HCT116 (cell line): ENCODE results near the gene CCNK. TPM values are rescaled to one million over a fixed set of nuclear protein-coding genes. Genes with fewer than 3 reads are reported as not detected.

Experiments used
- ATAC-seq: fragments of 200-7000 bp; cut with Tn5 transposase; 2 replicates; pipeline ENCODE4 v1.9.1; 2020; ENCODE audit warnings: mild to moderate bottlenecking, moderate library complexity
- BruUV-seq: library from RNA; stranded (reverse); fragments of 400-500 nt; replicated peaks from 2 replicates; lab custom pipeline; 2021; lab: Mats Ljungman, UMichigan
- CTCF ChIA-PET: fragments of 300-600 bp; sonication (Branson Sonifier 250); formaldehyde crosslinking; loops from one replicate; lab custom pipeline; 2021; ENCODE audit warnings: antibody characterized with exemption; lab: Charles Lee
- POLR2A ChIA-PET: fragments of 300-600, 350-600 bp; sonication (Branson Sonifier 250); formaldehyde crosslinking; loops from one replicate; lab custom pipeline; 2021; ENCODE audit warnings: antibody characterized with exemption; lab: Charles Lee
- RAD21 ChIA-PET, 2 experiments: fragments of 300-600 bp; sonication (Branson Sonifier 250); formaldehyde crosslinking; loops; one replicate each; lab custom pipeline; 2023; ENCODE audit warnings: low total read pairs in 2 of 2; ENCODE audit not compliant: uncharacterized antibody in 2 of 2, unreplicated experiment in 2 of 2, low non-redundant PET in 1 of 2; lab: Charles Lee
- DNase-seq: peaks from one replicate; pipeline ENCODE4 v3.0.0-alpha.2; 2010; ENCODE audit warnings: low read depth, low spot score
- H2AFZ ChIP-seq: fragments of 200-600 bp; shearing (Covaris generic), sonication (generic); 2 replicates; pipeline ENCODE4 v1.6.1; 2017; ENCODE audit warnings: low read depth, mixed run types, mixed read lengths, antibody characterized with exemption, low read length; ENCODE audit not compliant: poor library complexity, severe bottlenecking
- H3K27ac ChIP-seq: 2 replicates; pipeline ENCODE4 v1.5.1; 2012; ENCODE audit warnings: low read depth, low read length
- H3K27me3 ChIP-seq: fragments of 200-600 bp; sonication (generic); 2 replicates; pipeline ENCODE4 v1.6.1; 2016; ENCODE audit warnings: mixed run types, low read length, mixed read lengths; ENCODE audit not compliant: insufficient read depth
- H3K36me3 ChIP-seq, 2 experiments: fragments of 200-500 bp in 1 of 2; fragments of 200-600 bp in 1 of 2; sonication (Bioruptor generic) in 1 of 2; sonication (generic) in 1 of 2; 2 replicates each; pipeline versions ENCODE4 v1.5.1 to v1.6.1; 2014 to 2016; ENCODE audit warnings: low read length in 2 of 2, inconsistent platforms in 1 of 2, mixed read lengths in 1 of 2, mixed run types in 1 of 2; ENCODE audit not compliant: insufficient read depth in 2 of 2, control insufficient read depth in 1 of 2
- H3K4me1 ChIP-seq, 2 experiments: fragments of 200-600 bp in 1 of 2; sonication (generic) in 1 of 2; 2 replicates each; pipeline versions ENCODE4 v1.5.1 to v1.6.1; 2012 to 2017; ENCODE audit warnings: low read length in 2 of 2, inconsistent platforms in 1 of 2, mild to moderate bottlenecking in 1 of 2, mixed read lengths in 1 of 2, mixed run types in 1 of 2, moderate library complexity in 1 of 2; ENCODE audit not compliant: insufficient read depth in 2 of 2, control insufficient read depth in 1 of 2
- H3K4me2 ChIP-seq: fragments of 200-600 bp; sonication (generic); 2 replicates; pipeline ENCODE4 v1.6.1; 2017; ENCODE audit warnings: mixed run types, low read length, mixed read lengths
- H3K4me3 ChIP-seq, 2 experiments: fragments of 200-600 bp in 1 of 2; sonication (generic) in 1 of 2; replicated peaks in 1 of 2; 2 replicates each; pipeline ENCODE4 v1.5.1; 2011 to 2016; ENCODE audit warnings: low read length in 2 of 2, control low read depth in 1 of 2, low read depth in 1 of 2, mild to moderate bottlenecking in 1 of 2, mixed read lengths in 1 of 2, mixed run types in 1 of 2
- H3K79me2 ChIP-seq: fragments of 200-600 bp; sonication (generic); 2 replicates; pipeline ENCODE4 v1.6.1; 2017; ENCODE audit warnings: mild to moderate bottlenecking, mixed run types, low read length, moderate library complexity, mixed read lengths; ENCODE audit not compliant: insufficient read depth
- H3K9ac ChIP-seq: fragments of 200-600 bp; sonication (generic); 2 replicates; pipeline ENCODE4 v1.6.1; 2016; ENCODE audit warnings: low read length, mixed read lengths
- H3K9me2 ChIP-seq: fragments of 200-600 bp; sonication (generic), shearing (Covaris generic); 2 replicates; pipeline ENCODE4 v1.6.1; 2017; ENCODE audit warnings: mixed run types, mild to moderate bottlenecking, moderate library complexity; ENCODE audit not compliant: insufficient read depth
- H3K9me3 ChIP-seq, 2 experiments: fragments of 200-500 bp in 1 of 2; fragments of 200-600 bp in 1 of 2; sonication (Bioruptor generic) in 1 of 2; sonication (generic) in 1 of 2; 2 replicates each; pipeline ENCODE4 v1.6.1; 2014 to 2017; ENCODE audit warnings: low read length in 2 of 2, mixed read lengths in 2 of 2, inconsistent platforms in 1 of 2, low read depth in 1 of 2, mild to moderate bottlenecking in 1 of 2, mixed run types in 1 of 2, moderate library complexity in 1 of 2; ENCODE audit not compliant: control insufficient read depth in 1 of 2, insufficient read depth in 1 of 2
- H4K20me1 ChIP-seq: fragments of 200-600 bp; sonication (generic), shearing (Covaris generic); 2 replicates; pipeline ENCODE4 v1.6.1; 2017; ENCODE audit warnings: mixed run types, mild to moderate bottlenecking, moderate library complexity; ENCODE audit not compliant: insufficient read depth
- CBX3 ChIP-seq: IDR thresholded peaks from 2 replicates; pipeline ENCODE4 v1.6.1; 2012; ENCODE audit warnings: low read depth
- EGR1 ChIP-seq: IDR thresholded peaks from 2 replicates; pipeline ENCODE4 v1.6.1; 2012; ENCODE audit warnings: low read depth
- ELF1 ChIP-seq: IDR thresholded peaks from 2 replicates; pipeline ENCODE4 v1.6.1; 2012; ENCODE audit warnings: low read depth, borderline replicate concordance
- EZH2 ChIP-seq: fragments of 200-600 bp; sonication (generic); IDR thresholded peaks from 2 replicates; pipeline ENCODE4 v1.6.1; 2017; ENCODE audit warnings: antibody characterized with exemption, mixed run types
- POLR2A ChIP-seq: IDR thresholded peaks from 2 replicates; pipeline ENCODE4 v1.7.0; 2011; ENCODE audit warnings: borderline replicate concordance; ENCODE audit not compliant: insufficient read depth, insufficient read length; ENCODE audit errors: extremely low read depth
- SP1 ChIP-seq: IDR thresholded peaks from 2 replicates; pipeline ENCODE4 v1.6.1; 2012; ENCODE audit warnings: low read depth
- intact Hi-C: fragments of 100-400 bp; cut with micrococcal nuclease; formaldehyde crosslinking; loops from 2 replicates; pipeline ENCODE4 v1.10.0; 2022
- total RNA-seq: library from RNA; stranded (reverse); gene quantifications from one replicate; pipeline ENCODE4 v1.2.1, GENCODE V29; 2021; ENCODE audit not compliant: unreplicated experiment
- TF ChIP-seq, protein P1 (sequence below): IDR thresholded peaks from 2 replicates; pipeline ENCODE4 v1.6.1; 2012; ENCODE audit warnings: low read depth

Gene CCNK
- total RNA-seq, 1 experiment from 2014 or later, result 68.2 TPM

DNA sequence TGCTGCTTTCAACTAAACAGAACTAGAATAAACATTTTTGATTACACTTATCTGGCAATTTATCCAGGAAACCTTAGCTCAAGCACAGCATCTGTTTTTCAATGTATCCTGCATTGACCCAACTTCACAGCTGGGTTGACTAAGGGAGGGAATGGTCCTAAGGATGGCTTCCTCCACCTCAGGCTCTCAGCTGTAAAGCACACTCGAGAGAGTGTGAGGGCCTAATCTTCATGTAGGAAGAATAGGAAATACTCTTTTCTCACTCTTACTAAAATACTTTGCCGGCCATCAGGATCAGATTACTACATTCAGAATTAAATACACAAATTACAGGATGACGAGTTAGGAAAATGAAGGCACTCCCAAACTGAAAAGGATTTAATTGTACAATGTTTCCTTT lies 7.8 kb upstream of the CCNK start:
- ChIA-PET RAD21 (no interaction called here), CTCF (no interaction called here), POLR2A (no interaction called here)
- no peak for ATAC-seq
- Histone ChIP-seq H3K79me2 (peaks cover 94% of the 10 kb centered on the region), H3K27ac (no peak overlapping the region), H4K20me1 (no peaks in the 10 kb centered on the region; the same call in 1 of the 2 replicates), H3K4me2 (no peak overlapping the region), H3K4me1 (0 out of 4 replicates have a peak, but pooled peaks cover 0 to 2% of the 10 kb centered on the region in 2 experiments), H3K27me3 (no peaks in the 10 kb centered on the region), H2AFZ (no peak overlapping the region), H3K9ac (no peak overlapping the region), H3K9me3 (no peaks in the 10 kb centered on the region), H3K4me3 (no peak overlapping the region), H3K9me2 (no peaks in the 10 kb centered on the region), H3K36me3 (no peaks in the 10 kb centered on the region)
- no peak for TF ChIP-seq POLR2A
- TF ChIP-seq, protein P1, sequence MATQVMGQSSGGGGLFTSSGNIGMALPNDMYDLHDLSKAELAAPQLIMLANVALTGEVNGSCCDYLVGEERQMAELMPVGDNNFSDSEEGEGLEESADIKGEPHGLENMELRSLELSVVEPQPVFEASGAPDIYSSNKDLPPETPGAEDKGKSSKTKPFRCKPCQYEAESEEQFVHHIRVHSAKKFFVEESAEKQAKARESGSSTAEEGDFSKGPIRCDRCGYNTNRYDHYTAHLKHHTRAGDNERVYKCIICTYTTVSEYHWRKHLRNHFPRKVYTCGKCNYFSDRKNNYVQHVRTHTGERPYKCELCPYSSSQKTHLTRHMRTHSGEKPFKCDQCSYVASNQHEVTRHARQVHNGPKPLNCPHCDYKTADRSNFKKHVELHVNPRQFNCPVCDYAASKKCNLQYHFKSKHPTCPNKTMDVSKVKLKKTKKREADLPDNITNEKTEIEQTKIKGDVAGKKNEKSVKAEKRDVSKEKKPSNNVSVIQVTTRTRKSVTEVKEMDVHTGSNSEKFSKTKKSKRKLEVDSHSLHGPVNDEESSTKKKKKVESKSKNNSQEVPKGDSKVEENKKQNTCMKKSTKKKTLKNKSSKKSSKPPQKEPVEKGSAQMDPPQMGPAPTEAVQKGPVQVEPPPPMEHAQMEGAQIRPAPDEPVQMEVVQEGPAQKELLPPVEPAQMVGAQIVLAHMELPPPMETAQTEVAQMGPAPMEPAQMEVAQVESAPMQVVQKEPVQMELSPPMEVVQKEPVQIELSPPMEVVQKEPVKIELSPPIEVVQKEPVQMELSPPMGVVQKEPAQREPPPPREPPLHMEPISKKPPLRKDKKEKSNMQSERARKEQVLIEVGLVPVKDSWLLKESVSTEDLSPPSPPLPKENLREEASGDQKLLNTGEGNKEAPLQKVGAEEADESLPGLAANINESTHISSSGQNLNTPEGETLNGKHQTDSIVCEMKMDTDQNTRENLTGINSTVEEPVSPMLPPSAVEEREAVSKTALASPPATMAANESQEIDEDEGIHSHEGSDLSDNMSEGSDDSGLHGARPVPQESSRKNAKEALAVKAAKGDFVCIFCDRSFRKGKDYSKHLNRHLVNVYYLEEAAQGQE, result no peak
- no peak for TF ChIP-seq EGR1
- no TSS peak for BruUV-seq
- no peak for DNase-seq
- intact Hi-C loops, result no loop called here

DNA sequence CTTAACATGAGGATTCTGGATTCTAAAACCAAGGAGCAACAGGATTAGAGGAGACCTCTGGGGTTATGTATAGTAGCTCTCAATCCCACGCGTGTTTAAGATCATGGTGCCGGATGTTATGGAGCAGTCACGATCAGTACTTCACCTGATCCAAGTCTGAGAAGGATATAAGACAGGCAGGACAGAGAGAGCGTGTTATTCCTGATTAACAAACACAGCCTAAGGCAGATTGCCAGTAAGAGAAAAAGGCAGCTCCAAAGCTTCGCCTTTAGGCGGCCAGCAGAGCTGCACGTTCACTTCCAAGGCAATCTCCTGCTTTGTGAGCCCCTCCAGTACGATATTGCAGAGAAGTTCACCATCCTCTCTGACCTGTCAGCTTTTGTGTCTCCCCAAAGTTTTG lies 6.0 kb upstream of the CCNK start:
- ChIA-PET POLR2A (no interaction called here), RAD21 (no interaction called here)
- H4K20me1 ChIP-seq, result no peaks in the 10 kb centered on the region; the same call in 1 of the 2 replicates
- DNase-seq, result no peak
- H3K4me3 ChIP-seq, result no peak overlapping the region
- peaks cover 100% of the 10 kb centered on the region for H3K79me2 ChIP-seq
- no peak overlapping the region for H2AFZ ChIP-seq
- H3K9ac ChIP-seq, result no peak overlapping the region
- intact Hi-C loops, result no loop called here
- no peaks in the 10 kb centered on the region for H3K9me3 ChIP-seq
- peaks cover 7 to 10% of the 10 kb centered on the region in 2 experiments; a peak in 2 of 4 replicates for H3K4me1 ChIP-seq
- TF ChIP-seq EZH2, result no peak
- no peak for TF ChIP-seq CBX3
- TF ChIP-seq SP1, result no peak
- no peak for TF ChIP-seq ELF1
- TF ChIP-seq, protein P1, result no peak
- TF ChIP-seq, all 23 proteins: peak for 0
- H3K36me3 ChIP-seq, result no peaks in the 10 kb centered on the region
- H3K9me2 ChIP-seq, result no peaks in the 10 kb centered on the region
- H3K27ac ChIP-seq, result no peak overlapping the region
- no peak for ATAC-seq
- H3K27me3 ChIP-seq, result no peaks in the 10 kb centered on the region
- no TSS peak for BruUV-seq
- H3K4me2 ChIP-seq, result no peak overlapping the region
- CTCF ChIA-PET, result no interaction called here
